Skeletal muscle tissue (tissue), 4 donors: ENCODE data around the gene FAM53B. TPM values are rescaled to one million over a fixed set of nuclear protein-coding genes. Genes with fewer than 3 reads are reported as not detected.
A peak's percentile ranks its signal among the peaks of the same experiment; 100 is the strongest.

Source experiments
- H3K27ac ChIP-seq: one replicate; pipeline ENCODE4 v1.7.0; 2013; ENCODE audit warnings: mild to moderate bottlenecking, low read depth, low read length, inconsistent platforms
- H3K27me3 ChIP-seq, 3 donors: one replicate each; pipeline ENCODE4 v1.7.0; 2013; ENCODE audit warnings: low read length in 3 of 3; ENCODE audit not compliant: control insufficient read depth in 3 of 3, insufficient read depth in 3 of 3
- H3K36me3 ChIP-seq, 3 donors: one replicate each; pipeline ENCODE4 v1.7.0; 2013; ENCODE audit warnings: low read length in 3 of 3; ENCODE audit not compliant: control insufficient read depth in 3 of 3, insufficient read depth in 3 of 3
- H3K4me1 ChIP-seq, 3 donors: one replicate each; pipeline ENCODE4 v1.7.0; 2013; ENCODE audit warnings: low read length in 3 of 3, mild to moderate bottlenecking in 3 of 3; ENCODE audit not compliant: control insufficient read depth in 3 of 3, insufficient read depth in 3 of 3
- H3K4me3 ChIP-seq, 3 donors: one replicate each; pipeline ENCODE4 v1.7.0; 2013; ENCODE audit warnings: low read length in 3 of 3
- H3K9ac ChIP-seq, 3 donors: one replicate each; pipeline ENCODE4 v1.7.0; 2013; ENCODE audit warnings: low read length in 3 of 3, mild to moderate bottlenecking in 3 of 3, moderate library complexity in 2 of 3, low read depth in 1 of 3
- H3K9me3 ChIP-seq, 3 donors: one replicate each; pipeline ENCODE4 v1.7.0; 2013; ENCODE audit warnings: low read length in 3 of 3; ENCODE audit not compliant: control insufficient read depth in 3 of 3
- total RNA-seq: library from RNA; depleted of rRNA; stranded (reverse); fragments of >200 nt; gene quantifications from one replicate; pipeline ENCODE4 v1.2.3, GENCODE V29; 2014
- donor health status: Osteomylitis.

The FAM53B gene
- total RNA-seq, 1 donor from 2014 or later: 32.4 TPM

- Histone ChIP-seq H3K9ac (peak overlapping the region; percentile 58 to 83 (median 66)), H3K4me1 (peaks cover 89 to 96% (median 90%) of the 10 kb centered on the region in 3 donors)
These were observed 43.7 kb downstream of the FAM53B start for GRCh38 chr10:124700293-124701037.

GRCh38 chr10:124699471-124700292 is 44.5 kb downstream of the FAM53B start:
- Histone ChIP-seq H3K36me3 (peaks cover 0 to 8% (median 5%) of the 10 kb centered on the region in 3 donors), H3K4me1 (peaks cover 81 to 88% (median 82%) of the 10 kb centered on the region in 3 donors), H3K27ac (peak overlapping the region; percentile 90), H3K4me3 (no peak overlapping the region), H3K9ac (peak overlapping the region; percentile 25 to 83 (median 66)), H3K9me3 (no peaks in the 10 kb centered on the region), H3K27me3 (no peaks in the 10 kb centered on the region)

More at GRCh38 chr10:124700293-124701037, 43.7 kb downstream of the FAM53B start:
- Histone ChIP-seq H3K9me3 (no peaks in the 10 kb centered on the region), H3K27me3 (no peaks in the 10 kb centered on the region), H3K27ac (peak overlapping the region; percentile 90), H3K36me3 (peaks cover 0 to 3% (median 2%) of the 10 kb centered on the region in 3 donors), H3K4me3 (peak overlapping the region in 2 of 3 donors; percentile 30 to 52)

GRCh38 chr10:124698545-124699469 is 45.4 kb downstream of the FAM53B start:
- H3K9me3 ChIP-seq: no peaks in the 10 kb centered on the region
- peak overlapping the region in 2 of 3 donors; percentile 25 to 83 for H3K9ac ChIP-seq
- peaks cover 2 to 9% (median 8%) of the 10 kb centered on the region in 3 donors for H3K36me3 ChIP-seq
- H3K27ac ChIP-seq: peak overlapping the region; percentile 90
- peaks cover 79 to 86% (median 80%) of the 10 kb centered on the region in 3 donors for H3K4me1 ChIP-seq
- H3K4me3 ChIP-seq: no peak overlapping the region
- no peaks in the 10 kb centered on the region for H3K27me3 ChIP-seq

GRCh38 chr10:124697837-124698544 is 46.2 kb downstream of the FAM53B start:
- H3K36me3 ChIP-seq: peaks cover 5 to 9% (median 8%) of the 10 kb centered on the region in 3 donors
- H3K4me3 ChIP-seq: no peak overlapping the region

GRCh38 chr10:124697443-124697836 is 46.7 kb downstream of the FAM53B start:
- Histone ChIP-seq H3K27ac (no peak overlapping the region), H3K4me1 (peaks cover 75 to 85% (median 79%) of the 10 kb centered on the region in 3 donors)

More at GRCh38 chr10:124697837-124698544, 46.2 kb downstream of the FAM53B start:
- Histone ChIP-seq H3K9ac (peak overlapping the region in 2 of 3 donors; percentile 50 to 57), H3K4me1 (peaks cover 76 to 86% (median 79%) of the 10 kb centered on the region in 3 donors), H3K27me3 (no peaks in the 10 kb centered on the region), H3K27ac (peak overlapping the region; percentile 51), H3K9me3 (no peaks in the 10 kb centered on the region)

GRCh38 chr10:124696446-124697392 is 47.5 kb downstream of the FAM53B start:
- Histone ChIP-seq H3K4me1 (peaks cover 68 to 82% (median 76%) of the 10 kb centered on the region in 3 donors), H3K27ac (peak overlapping the region; percentile 59), H3K4me3 (no peak overlapping the region)

More at GRCh38 chr10:124697443-124697836, 46.7 kb downstream of the FAM53B start:
- no peak overlapping the region for H3K9ac ChIP-seq
- no peaks in the 10 kb centered on the region for H3K9me3 ChIP-seq
- H3K4me3 ChIP-seq: no peak overlapping the region
- no peaks in the 10 kb centered on the region for H3K27me3 ChIP-seq
- H3K36me3 ChIP-seq: peaks cover 5 to 9% (median 8%) of the 10 kb centered on the region in 3 donors

GRCh38 chr10:124695259-124695658 is 48.9 kb downstream of the FAM53B start:
- H3K4me1 ChIP-seq: peaks cover 53 to 72% (median 67%) of the 10 kb centered on the region in 3 donors
- peak overlapping the region; percentile 81 for H3K27ac ChIP-seq
- no peak overlapping the region for H3K4me3 ChIP-seq

More at GRCh38 chr10:124696446-124697392, 47.5 kb downstream of the FAM53B start:
- Histone ChIP-seq H3K36me3 (peaks cover 5 to 9% (median 8%) of the 10 kb centered on the region in 3 donors), H3K9ac (peak overlapping the region in 1 of 3 donors; percentile 45), H3K27me3 (no peaks in the 10 kb centered on the region), H3K9me3 (no peaks in the 10 kb centered on the region)

More at GRCh38 chr10:124695259-124695658, 48.9 kb downstream of the FAM53B start:
- H3K36me3 ChIP-seq: peaks cover 6 to 9% (median 8%) of the 10 kb centered on the region in 3 donors
- no peaks in the 10 kb centered on the region for H3K9me3 ChIP-seq
- H3K9ac ChIP-seq: no peak overlapping the region
- no peaks in the 10 kb centered on the region for H3K27me3 ChIP-seq
